WERI-Rb-1 (cell line): ENCODE results near the gene NUDT3.

Source experiments
- DNase-seq: peaks from one replicate; pipeline ENCODE4 v3.0.0-alpha.2; 2020
- H3K27ac ChIP-seq: fragments of 250-450 bp; sonication (Bioruptor Pico); 2 replicates; pipeline ENCODE4 v1.5.1; 2020; ENCODE audit warnings: mild to moderate bottlenecking, moderate library complexity
- H3K27me3 ChIP-seq: fragments of 250-450 bp; sonication (Bioruptor Pico); 2 replicates; pipeline ENCODE4 v1.5.1; 2021; ENCODE audit warnings: mild to moderate bottlenecking, low read depth, moderate library complexity; ENCODE audit not compliant: insufficient read depth, severe bottlenecking
- H3K36me3 ChIP-seq: fragments of 250-450 bp; sonication (Bioruptor Pico); 2 replicates; pipeline ENCODE4 v1.5.1; 2020; ENCODE audit warnings: mild to moderate bottlenecking, moderate library complexity
- H3K4me3 ChIP-seq: 2 replicates; pipeline ENCODE4 v1.5.1; 2011; ENCODE audit warnings: low read depth, mild to moderate bottlenecking, control low read depth, low read length
- H3K9me3 ChIP-seq: fragments of 250-450 bp; sonication (Bioruptor Pico); 2 replicates; pipeline ENCODE4 v1.5.1; 2021; ENCODE audit warnings: mild to moderate bottlenecking, moderate library complexity; ENCODE audit not compliant: severe bottlenecking
- TF ChIP-seq, protein P1 (sequence below): IDR thresholded peaks from 2 replicates; pipeline ENCODE4 v1.5.1; 2011; ENCODE audit warnings: low read depth, mild to moderate bottlenecking, control low read depth, inconsistent platforms, low read length

NUDT3 gene

GRCh38 chr6:34350137-34350933, 42.1 kb downstream of the NUDT3 start:
- Histone ChIP-seq H3K36me3 (no peaks in the 10 kb centered on the region; the same call in 1 of the 2 replicates), H3K27ac (no peak overlapping the region), H3K27me3 (no peaks in the 10 kb centered on the region), H3K9me3 (no peaks in the 10 kb centered on the region), H3K4me3 (no peak overlapping the region)
- TF ChIP-seq, protein P1, sequence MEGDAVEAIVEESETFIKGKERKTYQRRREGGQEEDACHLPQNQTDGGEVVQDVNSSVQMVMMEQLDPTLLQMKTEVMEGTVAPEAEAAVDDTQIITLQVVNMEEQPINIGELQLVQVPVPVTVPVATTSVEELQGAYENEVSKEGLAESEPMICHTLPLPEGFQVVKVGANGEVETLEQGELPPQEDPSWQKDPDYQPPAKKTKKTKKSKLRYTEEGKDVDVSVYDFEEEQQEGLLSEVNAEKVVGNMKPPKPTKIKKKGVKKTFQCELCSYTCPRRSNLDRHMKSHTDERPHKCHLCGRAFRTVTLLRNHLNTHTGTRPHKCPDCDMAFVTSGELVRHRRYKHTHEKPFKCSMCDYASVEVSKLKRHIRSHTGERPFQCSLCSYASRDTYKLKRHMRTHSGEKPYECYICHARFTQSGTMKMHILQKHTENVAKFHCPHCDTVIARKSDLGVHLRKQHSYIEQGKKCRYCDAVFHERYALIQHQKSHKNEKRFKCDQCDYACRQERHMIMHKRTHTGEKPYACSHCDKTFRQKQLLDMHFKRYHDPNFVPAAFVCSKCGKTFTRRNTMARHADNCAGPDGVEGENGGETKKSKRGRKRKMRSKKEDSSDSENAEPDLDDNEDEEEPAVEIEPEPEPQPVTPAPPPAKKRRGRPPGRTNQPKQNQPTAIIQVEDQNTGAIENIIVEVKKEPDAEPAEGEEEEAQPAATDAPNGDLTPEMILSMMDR = no peak
- no peak for DNase-seq

DNA sequence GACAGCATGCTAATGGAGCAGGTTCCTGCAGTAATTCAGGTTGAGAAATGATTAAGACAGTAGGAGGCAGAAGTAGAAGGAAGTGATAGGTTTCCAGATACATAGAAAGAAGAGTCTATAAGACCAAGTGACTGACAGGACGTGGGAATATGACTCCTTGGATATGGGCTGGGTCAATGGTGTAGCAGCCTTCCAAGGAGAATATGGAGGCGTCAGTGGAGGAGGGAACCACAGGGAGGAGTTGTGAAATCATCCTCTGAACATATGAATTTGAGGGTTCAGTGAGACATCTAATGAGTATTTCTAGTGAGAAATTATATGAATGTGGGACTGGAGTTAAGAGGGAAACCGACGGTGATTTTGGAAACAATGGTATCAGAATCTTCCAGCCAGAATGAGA, 43.3 kb downstream of the NUDT3 start:
- no peak overlapping the region for H3K27ac ChIP-seq
- no peaks in the 10 kb centered on the region for H3K9me3 ChIP-seq
- peaks cover 2% of the 10 kb centered on the region; the same call in 1 of the 2 replicates for H3K36me3 ChIP-seq
- no peak for DNase-seq
- no peaks in the 10 kb centered on the region for H3K27me3 ChIP-seq
- H3K4me3 ChIP-seq = no peak overlapping the region
- TF ChIP-seq, protein P1 = no peak

DNA sequence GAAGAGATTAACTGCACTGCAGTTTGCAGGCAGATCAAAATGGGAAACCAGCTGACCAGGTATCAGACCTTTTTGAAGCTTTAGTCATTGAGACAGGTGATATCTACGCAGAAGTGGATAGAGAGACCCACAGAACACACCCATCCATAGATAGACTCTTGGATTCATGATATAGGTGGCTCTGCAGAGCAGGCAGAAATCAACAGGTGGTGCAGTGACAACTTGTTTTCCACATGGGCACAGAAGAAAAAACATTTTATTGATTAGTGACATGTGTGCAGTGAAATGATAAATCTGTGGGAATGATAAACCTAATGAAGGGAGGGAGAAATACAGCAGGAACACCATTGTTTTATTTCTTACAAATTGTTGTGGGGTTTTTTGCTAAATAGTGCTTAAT, 45.2 kb downstream of the NUDT3 start:
- Histone ChIP-seq H3K27ac (no peak overlapping the region), H3K4me3 (no peak overlapping the region), H3K36me3 (peaks cover 4% of the 10 kb centered on the region; the same call in 1 of the 2 replicates), H3K9me3 (no peaks in the 10 kb centered on the region), H3K27me3 (no peaks in the 10 kb centered on the region)
- DNase-seq = no peak
- TF ChIP-seq, protein P1 = no peak

DNA sequence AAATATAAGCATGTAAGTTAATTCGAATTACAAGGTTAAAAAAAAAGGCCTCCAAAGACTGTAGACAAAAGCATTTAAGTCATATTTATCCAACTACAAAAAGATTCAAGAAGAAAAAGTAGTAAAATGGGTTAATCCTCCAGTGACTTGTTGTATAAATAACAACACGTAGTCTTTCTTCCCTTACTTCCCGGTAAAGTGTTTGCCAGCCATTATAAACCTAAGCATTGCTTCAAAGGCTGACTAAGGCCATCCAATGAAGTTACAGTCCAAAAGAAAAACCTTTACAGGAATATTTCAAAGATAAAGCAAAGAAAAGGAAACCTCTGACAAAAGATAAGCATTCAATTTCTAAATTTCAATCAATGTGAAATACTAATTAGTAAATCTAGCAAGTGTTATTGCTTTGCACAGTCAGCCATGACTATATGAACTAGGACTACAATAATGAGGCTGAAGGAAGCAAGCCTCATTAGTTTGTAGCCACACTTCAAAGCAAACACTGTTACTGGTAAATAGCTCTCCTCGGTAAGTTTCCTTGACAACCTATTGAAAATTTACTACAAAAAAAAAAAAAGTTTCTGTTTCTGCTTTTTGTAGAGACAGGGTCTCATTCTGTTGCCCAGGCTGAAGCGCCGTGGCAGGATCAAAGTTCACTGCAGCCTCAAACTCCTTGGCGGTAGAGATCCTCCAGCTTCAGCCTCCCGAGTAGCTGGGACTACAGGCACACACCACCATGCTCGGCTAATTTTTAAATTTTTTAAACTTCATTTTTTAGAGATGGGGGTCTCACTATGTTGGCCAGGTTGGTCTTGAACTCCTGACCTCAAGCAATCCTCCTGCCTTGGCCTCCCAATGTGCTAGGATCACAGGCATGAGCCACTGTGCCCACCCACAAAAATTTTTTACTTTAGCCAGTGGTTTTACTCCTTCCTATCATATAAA, 46.0 kb downstream of the NUDT3 start:
- TF ChIP-seq, protein P1 = no peak
- no peaks in the 10 kb centered on the region for H3K27me3 ChIP-seq
- no peaks in the 10 kb centered on the region for H3K9me3 ChIP-seq
- no peak overlapping the region for H3K27ac ChIP-seq
- no peak overlapping the region for H3K4me3 ChIP-seq
- no peak for DNase-seq
- peaks cover 9% of the 10 kb centered on the region for H3K36me3 ChIP-seq

DNA sequence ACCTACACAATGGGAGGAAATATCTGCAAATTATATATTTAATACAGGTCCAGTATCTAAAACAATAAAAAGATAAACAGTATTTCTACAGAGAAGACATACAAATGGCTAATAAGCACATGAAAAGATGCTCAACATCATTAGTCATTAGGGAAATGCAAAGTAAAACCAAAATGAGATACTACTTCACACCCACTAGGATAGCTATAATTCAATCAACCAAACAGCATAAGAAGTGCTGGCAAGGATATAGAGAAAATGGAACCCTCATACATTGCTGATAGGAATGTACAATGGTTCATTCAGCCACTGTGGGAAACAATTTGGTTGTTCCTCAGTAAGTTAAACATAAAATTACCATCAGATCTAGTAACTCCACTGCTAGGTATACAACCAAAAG, 48.7 kb downstream of the NUDT3 start:
- DNase-seq = no peak
- H3K27me3 ChIP-seq = no peaks in the 10 kb centered on the region
- H3K9me3 ChIP-seq = no peaks in the 10 kb centered on the region
- H3K36me3 ChIP-seq = peaks cover 28% of the 10 kb centered on the region
- TF ChIP-seq, protein P1 = no peak
- H3K27ac ChIP-seq = no peak overlapping the region
- H3K4me3 ChIP-seq = no peak overlapping the region
